Measurements from ENCODE around the gene SLC26A11.

GRCh38 chr17:80262291-80262690 lies 42.1 kb downstream of the SLC26A11 start:
- no peak for TF ChIP-seq CTCF (IDR thresholded peaks at IDR 0.05 in 4 of 5, conservative IDR thresholded peaks at IDR 0.05 in 1 of 5)
- no peak for TF ChIP-seq POLR2A (IDR thresholded peaks at IDR 0.05)

All from gastrocnemius medialis (tissue), 4 donors.